GM19238 (cell line): ENCODE measurements around the gene CDH23.

ENCODE experiments used
- DNase-seq: peaks from one replicate; pipeline ENCODE4 v3.0.0; 2011; ENCODE audit warnings: low spot score; ENCODE audit not compliant: insufficient read length

Gene CDH23

DNA sequence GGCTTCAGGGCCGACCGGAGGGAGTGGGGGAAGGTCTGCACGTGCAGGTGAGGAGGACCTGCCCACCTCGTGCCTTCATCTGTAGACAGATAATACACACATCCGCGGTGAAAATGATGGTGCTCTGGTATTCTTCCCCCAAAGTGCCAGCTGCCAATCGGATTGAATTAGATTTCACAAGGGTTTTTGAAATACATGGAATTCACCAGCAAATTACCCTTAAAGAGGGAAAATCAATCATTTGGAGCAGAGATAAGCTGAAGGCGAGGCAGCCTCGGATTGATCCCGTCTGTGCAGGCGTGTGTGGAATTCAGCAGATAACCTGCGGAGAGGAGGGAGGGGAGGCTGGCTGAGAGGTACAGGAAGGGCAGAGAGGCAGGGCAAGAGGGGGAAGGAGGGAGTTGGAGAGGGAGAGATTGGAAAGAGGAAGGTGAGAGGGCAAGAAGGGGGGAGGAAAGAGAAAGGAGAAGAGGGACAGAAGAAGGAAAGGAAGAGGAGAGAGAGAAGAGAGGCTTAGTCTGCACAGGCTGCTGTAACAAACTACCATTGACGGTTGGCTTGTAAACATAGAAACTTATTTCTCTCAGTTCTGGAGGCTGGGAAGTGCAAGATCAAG, 238.6 kb downstream of the CDH23 start:
- DNase-seq: no peak

DNA sequence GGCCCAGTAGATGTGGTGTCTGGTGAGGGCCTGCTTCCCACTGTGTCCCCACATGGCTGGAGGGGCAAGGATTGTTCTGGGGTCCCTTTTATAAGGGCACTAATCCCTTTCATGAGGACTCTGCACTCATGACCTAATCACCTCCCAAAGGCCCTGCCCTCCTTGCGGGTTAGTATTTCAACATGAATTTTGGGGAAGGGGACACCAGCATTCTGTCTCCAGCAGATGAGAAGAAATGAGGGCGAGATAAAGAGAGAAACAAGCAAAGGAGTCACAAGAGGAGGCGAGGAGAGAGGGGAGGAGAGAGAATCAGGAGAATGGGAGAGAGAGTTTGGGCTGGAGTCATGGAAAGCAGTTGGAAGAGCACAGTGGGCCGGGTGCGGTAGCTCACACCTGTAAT, 239.1 kb downstream of the CDH23 start:
- no peak for DNase-seq

DNA sequence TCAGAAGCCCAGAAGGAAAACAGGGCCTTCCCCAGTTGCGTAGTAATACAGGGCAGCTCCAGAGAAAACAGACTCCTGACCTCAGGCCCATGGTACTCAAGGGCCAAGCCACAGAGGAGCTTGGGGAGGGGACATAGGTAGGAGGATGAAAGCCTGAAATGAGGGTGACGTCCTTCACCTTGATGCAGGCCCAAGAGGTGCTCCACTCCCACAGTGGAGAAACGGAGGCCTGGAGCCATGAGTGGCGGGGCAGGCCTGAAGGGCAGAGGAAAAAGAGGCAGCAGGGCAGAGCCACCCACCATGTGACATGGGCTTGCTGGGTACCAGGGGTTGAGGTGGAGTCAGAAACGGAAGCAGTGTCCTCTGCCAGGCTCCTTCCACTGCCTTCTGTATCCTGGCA, 239.9 kb downstream of the CDH23 start:
- no peak for DNase-seq

DNA sequence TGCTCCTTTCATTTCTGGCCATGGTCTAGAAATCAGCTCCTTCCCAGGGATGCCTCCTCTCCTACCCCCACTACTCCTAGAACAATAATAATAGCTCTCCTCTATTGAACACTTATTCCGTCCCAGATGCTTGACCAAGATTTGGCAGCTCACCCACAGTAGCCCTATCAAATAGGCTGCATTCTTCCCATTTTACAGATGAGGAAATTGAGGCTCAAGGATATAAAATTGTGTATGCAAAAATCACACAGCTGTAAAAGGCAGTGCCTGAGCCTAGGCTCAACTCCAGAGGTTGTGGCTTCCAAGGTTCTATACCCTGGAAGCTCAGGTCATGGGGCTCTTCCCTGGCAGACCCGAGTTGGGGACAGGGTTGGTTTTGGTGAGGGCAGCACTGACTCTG, 240.6 kb downstream of the CDH23 start:
- DNase-seq: no peak

DNA sequence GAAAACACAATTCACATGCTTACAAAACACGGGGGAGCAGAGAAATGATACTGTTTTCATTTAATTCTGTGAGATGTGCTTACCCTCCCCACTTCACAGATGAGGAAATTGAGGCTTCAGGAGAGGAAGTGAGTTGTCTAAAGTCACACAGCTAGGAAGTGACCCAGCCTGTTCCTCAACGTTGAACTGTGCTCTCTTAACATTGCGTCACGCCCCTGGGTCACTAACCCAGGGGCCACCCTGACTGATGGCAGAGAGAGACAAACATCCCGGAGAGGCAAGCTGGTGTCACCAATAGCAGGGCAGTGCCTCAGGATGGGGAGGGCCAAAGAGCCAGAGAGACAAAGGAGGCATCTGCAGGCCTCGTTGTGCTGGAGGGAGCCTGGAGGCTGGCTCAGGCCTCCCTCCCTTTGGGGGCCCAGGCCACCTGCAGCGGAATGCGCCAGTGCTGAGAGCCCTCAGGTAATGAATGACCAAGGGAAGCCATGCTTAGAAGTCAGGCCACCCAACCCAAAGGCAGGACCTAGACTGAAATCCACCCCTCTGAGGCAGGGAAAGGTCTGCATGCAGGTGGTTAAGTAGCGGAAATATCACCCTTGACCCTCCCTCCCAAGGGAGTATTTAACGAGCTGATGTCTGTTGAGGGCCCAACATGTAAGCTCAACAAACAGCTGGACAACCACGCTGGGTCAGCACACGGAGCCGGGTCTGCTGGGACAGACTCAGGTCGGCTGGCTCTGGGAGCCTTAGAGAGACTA, 241.5 kb downstream of the CDH23 start:
- DNase-seq: no peak

DNA sequence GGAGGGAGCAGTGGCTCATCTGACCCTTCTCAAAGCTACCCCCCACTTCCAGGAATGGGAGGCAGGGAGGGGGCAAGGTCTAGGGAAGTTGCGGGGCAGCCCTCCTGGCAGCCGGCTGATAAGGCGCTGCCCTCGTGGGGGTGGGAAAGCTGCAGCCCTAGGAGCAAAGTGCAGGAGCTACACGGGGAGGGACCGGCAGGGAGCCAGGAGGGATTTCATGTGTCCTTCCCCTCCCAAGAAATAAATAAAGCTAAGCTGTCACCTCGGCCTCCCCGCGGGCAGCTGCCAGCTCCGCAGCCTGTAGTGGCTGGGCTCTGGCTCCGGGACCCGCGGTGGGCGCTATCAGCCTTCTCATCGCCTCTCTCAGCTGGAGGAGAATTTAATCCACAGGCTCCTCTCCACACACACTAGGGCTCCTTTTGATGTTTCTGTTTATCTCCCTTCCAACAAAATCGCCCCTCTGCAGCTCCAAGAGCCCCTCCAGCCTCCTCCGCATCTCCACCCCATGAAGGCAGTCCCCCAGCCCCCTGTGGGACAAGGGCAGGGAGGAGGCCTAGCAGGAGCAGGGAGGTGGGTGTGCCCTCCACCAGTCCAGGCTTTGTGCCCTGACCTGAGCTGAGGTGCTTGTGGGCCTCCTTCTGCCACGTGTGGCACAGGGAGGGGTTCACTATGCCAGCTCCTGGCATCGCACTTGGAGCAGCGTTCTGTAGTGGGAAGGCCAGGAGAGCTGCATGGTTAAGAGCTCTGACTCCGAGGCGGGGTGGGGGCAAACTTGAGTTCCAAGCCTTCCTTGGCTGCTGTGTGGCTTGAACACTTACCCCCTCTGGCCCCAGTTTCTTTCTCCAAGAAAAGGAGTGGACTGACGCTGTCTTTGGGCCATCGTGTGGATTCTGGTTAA, 242.4 kb downstream of the CDH23 start:
- DNase-seq: no peak

DNA sequence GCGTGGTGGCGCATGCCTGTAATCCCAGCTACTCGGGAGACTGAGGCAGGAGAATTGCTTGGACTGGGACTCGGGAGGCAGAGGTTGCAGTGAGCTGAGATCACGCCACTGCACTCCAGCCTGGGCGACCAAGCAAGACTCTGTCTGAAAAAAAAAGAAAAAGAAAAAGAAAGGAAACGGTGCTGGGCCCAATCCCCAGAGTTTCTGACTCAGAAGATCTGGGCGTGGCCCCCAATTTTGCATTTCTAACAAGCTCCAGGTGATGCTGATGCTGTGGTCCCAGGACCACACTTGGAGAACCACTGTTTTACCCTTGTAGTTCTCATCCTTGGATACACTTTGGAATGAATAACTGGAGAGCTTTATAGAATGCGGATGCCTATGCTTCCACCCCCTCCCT, 243.9 kb downstream of the CDH23 start:
- DNase-seq: no peak

DNA sequence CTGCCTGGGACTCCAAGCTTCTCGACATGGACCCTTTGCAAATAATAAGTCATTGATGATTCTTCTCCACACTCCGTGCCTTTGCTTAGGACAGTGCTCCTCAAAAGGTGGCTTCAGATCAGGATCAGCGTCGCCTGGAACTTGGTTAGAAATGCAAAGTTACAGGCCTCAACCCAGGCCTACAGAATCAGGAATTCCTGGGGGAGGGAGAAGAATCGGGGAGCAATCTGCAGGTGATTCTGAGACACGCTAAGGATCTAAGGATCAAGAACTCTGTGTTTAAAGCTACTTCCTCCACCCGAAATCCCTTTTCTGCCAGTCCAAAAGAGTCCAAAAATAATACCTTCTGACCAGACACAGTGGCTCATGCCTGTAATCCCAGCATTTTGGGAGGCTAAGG, 244.7 kb downstream of the CDH23 start:
- DNase-seq: no peak

DNA sequence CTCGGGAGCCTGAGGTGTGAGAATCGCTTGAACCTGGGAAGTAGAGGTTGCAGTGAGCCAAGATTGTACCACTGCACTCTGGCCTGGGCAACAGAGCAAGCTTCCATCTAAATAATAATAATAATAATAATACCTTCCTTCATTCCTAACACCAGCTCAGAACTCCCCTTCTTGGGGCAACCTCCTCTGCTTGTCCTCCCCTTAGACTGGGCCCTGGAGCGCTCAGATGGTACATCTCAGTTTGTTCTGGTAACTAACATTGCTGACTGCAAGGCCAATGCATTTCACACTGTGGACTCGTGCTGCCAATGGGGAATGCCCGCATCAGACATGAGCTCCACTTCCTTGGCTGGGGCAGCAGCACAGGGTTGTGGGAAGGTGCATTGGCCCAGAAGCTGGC, 245.3 kb downstream of the CDH23 start:
- no peak for DNase-seq

DNA sequence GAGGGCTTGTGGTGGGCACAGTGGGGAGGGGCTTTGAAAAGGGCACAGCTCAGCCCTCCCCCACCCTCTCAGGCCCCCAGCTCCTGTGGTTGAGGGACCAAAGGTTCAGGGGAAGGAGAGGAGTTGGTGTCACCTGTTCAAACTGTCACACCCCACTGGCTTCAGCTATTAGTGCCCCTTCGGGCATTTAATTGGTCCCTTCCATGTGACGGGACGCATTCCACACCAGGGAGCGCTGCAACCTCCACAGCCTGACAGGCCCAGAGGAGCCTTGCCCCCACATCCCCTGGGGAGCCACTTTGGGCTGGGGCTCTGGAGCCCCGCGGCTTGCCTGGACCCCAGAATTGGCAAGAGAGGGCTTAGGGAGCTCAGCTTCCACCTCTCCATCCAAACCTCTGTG, 247.2 kb downstream of the CDH23 start:
- DNase-seq: no peak

DNA sequence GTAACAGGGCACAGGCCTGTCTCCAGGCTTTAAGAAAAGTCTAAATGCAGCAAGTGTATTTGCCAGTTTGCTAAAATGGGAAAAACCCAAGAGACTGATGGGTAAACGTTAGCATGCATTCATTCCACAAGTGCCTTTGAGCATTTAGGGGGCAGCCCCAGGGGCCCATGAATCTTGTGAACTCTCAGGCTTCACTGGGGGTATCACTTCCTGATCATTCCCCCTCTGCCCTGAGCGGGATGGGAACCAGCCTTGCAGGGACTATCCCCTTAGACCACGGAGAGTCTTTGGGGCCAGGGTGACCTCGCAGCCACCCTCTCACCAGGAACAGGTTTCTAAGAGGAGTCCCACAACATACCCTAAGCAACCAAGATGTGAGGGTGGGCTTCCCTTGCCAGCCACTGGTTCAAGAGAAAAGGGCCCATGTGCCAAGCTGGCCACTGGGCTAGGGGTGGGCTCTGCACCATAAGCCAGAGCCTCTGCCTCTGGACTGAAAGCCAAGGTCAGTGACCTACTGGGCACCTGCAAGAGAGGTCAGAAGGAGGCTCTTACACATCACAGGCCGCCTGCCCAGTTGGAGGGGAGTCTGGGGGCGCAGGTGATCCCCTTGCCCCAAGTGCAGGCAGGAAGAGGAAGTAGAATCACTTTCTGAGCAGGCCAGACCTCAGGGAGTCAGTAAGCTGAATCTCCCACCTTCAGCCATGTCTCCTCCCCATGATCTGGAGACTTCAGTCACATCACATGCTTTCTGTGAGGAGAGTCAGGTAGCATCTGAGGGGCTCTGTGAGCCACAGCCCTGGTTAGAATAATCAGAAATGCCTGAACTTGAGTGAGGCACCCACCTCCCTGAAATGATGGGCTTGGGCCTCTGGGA, 247.8 kb downstream of the CDH23 start:
- DNase-seq: no peak

DNA sequence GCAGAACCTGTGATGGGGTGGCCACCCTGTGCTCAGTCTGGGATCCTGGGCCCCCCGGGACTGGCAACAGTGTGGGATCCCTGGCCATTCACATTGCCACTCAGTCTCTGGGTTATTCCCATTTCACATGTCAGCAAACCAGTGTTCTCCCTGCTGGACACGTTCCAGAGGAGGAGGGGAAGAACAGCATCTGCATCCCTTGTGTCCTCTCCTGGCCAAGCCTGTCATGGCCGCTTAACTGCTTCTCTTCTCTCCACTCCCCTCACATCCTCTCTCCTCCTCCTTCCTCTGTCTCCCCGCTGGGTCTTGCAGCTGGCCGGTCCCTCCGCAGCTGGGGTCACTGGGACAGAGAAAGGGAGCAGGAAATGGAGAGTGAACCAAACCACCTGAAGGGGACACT, 248.5 kb downstream of the CDH23 start:
- no peak for DNase-seq

DNA sequence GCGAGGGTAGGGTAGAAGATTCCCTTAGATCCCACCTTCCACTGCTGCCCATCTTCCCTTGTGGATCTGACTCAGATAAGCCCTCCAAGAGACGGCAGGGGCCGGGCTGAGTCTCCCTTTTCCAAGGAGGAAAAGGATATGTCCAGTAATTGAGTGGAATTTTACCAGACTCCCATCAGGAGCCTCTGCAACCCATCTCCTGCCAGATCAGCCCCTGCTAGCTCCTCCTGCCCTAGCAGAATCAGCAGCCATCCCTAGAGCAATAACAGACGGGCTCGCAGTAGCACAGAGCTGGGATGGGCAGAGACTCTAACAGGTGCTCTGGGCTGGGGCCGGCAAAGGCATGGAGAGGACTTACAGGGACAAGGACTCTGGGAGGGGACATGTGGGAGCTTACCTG, 249.3 kb downstream of the CDH23 start:
- DNase-seq: no peak

DNA sequence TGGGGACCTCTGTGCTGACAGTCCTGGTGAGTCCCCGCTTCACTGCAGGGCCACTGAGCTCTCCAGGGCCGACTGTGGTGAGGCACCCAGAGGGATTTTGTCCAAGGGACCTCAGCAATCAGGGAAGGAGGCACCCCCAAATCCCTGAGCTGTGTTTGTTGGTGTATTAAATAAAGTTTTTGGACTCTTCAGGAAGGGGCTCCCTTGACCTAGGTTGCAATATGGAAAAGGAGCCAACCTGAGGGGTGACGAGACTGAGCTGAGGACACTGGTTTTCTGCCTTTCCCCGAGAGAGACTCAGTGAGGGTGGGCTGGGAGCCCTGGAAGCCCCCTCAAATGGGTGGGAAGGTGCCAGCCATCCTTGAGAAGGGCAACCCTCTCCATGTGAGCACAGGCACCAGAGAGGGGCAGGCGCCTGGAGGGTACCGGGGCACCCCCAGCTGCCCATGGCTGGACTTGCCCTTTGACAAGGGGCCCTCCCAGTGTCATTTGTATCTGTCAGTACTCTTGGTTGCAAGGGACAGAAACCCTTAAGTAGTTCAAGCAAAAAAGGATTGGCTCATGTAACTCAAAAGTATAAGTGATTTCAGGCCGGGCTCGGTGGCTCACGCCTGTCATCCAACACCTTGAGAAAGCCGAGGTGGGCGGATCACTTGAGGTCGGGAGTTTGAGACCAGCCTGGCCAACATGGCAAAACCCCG, 250.0 kb downstream of the CDH23 start:
- no peak for DNase-seq

DNA sequence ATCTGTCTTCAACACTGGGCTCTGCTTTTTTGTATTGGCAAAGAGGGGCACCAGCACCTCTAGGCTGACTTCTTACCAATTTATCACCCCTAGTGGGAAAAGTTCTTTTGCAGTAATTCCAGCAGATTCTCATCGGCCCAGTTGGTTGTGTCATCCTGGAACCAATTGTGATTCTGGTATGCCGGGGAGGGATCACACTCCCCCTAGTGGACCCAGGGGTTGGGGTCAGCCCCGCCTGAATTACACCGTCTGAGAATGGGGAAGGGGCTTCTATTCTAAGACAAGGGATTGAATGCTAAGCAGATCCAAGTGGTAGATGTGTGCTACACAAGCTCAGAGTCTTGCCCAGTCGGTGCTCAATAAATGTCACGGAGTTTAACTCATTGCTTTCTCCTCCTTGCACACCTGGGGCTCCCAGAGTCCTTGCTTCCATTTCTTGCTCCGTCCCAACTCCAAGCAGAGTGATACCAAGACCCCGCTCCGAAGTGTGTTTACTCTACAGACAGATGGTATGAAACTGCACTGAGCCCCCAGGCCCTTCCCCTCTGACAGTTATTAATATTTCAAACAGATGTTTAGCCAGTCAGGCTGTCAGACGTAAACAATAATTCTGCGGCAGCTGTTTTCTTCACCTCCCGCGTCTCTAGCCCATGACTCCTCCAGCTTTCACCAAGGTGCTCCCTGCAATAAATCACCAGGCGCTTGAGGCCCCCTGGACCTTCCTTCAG, 251.0 kb downstream of the CDH23 start:
- DNase-seq: no peak

DNA sequence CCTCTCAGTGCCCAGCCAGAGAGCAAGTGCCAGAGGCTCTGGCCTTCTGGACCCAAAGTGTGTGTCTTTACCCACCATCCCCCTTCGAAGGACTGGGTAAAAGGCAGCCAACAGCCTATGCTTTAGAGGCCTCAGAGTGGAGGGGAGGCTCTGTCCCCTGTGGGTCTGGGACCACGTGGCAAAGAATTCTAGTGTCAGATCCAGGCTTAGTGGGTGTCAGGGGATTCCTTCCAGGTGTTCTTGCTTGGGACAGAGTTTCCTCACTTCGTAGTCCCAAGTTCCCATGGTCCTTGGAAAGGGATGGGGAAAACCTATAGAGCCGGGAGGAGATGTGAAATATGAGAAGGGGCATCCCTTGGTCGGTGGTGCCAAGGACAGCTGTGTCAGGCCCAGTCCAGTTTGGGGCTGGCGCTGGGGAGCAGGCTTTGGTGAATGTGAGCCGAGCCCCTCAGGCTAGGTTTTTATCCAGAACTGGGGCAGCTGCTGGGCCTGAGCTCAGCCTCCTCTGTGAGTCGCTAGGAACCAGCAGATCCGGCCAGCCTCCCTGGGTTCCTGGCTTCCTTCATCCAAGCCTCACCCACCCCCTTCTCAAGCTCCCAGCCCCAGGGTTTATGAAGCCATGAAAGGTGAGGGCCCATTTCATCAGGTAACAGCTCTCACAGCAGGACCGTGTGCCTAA, 251.7 kb downstream of the CDH23 start:
- DNase-seq: no peak

DNA sequence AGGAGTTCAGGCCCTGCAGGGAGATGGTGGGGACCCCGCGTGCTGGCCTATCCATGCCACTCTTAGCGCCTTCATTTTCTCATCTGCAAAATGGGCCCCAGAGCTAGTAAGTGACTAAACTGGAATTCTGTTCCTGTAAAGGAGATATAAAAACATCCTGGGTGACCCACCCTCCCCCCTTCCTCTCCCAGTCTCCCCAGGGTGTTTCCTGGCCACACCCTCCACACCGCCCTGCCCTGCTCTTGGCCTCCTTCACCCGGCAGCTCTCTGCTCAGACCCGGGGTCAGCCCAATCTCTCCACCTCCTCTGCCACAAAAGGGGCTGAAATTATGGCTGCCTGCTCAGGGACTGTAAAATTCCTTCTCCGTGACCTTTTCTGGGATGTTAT, 252.2 kb downstream of the CDH23 start:
- DNase-seq: no peak

DNA sequence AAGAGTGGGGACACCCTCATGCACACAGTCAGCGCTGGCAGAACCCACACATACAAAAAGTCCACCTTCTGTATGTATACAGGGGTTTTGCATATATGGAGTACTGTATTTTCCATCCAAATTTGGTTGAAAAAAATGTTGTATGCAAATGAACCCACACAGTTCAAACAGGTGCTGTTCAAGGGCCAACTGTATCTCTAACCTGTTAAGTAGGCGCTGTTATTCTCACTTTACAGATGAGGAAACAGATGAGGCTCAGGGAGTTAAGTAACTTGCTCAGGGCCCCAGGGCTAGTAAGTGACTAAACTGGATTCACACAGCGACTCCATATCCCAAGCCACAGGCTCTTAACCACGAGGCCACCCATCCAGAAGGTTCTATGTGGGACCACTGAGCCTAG, 252.9 kb downstream of the CDH23 start:
- DNase-seq: no peak

DNA sequence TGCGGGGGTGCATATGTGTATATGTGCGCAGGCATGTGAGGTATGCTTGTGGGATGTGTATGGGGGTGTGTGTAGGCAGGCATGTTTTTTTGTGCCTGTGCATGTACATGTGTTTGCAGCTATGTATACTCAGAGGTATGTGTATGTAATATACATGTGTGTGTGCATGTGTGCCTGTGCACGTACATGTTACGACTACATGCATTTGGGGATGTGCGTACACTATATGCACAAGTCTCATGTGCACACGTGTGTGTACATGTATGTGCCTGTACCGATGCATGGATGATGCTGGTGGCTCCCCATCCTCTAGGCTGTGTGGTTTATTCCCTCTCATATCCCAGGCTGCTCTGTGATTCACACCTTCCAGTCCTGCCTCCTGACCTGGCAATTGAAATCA, 253.7 kb downstream of the CDH23 start:
- DNase-seq: no peak

DNA sequence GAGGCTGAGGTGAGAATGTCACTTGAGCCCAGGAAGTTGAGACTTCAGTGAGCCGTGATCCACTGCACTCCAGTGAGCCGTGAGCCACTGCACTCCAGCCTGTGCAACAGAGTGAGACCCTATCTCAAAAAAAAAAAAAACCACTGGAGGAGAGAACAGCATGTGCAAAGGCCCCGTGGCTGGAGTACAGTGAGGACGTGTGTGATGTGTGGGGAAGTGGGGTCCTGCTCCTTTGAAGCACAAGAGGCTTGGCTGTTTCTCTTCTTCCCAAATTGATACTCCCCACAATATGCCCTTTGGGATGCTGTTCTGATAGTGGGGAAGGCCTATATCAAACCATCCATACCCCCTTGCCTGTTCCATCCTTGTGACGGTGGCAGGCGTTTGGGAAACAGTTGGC, 254.7 kb downstream of the CDH23 start:
- DNase-seq: no peak
